Body of pancreas (tissue), 4 donors: ENCODE measurements around the gene ZNF253.

Experiments
- POLR2A ChIP-seq, 3 donors: fragments of 450-650 bp; IDR thresholded peaks; one replicate each; pipeline ENCODE4 v1.6.1; 2016; ENCODE audit warnings: antibody characterized with exemption in 3 of 3, mild to moderate bottlenecking in 2 of 3
- TF ChIP-seq, protein P1 (sequence below), 7 experiments: fragments of 450-650 bp in 4 of 7; fragments of 200-600 bp in 3 of 7; sonication (generic) in 3 of 7; IDR thresholded peaks; one replicate each; pipeline ENCODE4 v1.5.1; 2016 to 2019; ENCODE audit warnings: antibody characterized with exemption in 7 of 7

- no peak for TF ChIP-seq POLR2A (IDR thresholded peaks at IDR 0.05)
- TF ChIP-seq, protein P1, sequence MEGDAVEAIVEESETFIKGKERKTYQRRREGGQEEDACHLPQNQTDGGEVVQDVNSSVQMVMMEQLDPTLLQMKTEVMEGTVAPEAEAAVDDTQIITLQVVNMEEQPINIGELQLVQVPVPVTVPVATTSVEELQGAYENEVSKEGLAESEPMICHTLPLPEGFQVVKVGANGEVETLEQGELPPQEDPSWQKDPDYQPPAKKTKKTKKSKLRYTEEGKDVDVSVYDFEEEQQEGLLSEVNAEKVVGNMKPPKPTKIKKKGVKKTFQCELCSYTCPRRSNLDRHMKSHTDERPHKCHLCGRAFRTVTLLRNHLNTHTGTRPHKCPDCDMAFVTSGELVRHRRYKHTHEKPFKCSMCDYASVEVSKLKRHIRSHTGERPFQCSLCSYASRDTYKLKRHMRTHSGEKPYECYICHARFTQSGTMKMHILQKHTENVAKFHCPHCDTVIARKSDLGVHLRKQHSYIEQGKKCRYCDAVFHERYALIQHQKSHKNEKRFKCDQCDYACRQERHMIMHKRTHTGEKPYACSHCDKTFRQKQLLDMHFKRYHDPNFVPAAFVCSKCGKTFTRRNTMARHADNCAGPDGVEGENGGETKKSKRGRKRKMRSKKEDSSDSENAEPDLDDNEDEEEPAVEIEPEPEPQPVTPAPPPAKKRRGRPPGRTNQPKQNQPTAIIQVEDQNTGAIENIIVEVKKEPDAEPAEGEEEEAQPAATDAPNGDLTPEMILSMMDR (IDR thresholded peaks at IDR 0.05) = no peak
Observed at GRCh38 chr19:19938449-19938848, 72.8 kb downstream of the ZNF253 start.
